SKM-1 treated with dmso at 0.1 percent for 144 hours (cell line): ENCODE results near the gene CGRRF1.

ENCODE experiments used
- DNase-seq: peaks from one replicate; lab custom pipeline; 2025; ENCODE audit not compliant: unreplicated experiment; lab: John Stamatoyannopoulos, UW

Gene CGRRF1

DNA sequence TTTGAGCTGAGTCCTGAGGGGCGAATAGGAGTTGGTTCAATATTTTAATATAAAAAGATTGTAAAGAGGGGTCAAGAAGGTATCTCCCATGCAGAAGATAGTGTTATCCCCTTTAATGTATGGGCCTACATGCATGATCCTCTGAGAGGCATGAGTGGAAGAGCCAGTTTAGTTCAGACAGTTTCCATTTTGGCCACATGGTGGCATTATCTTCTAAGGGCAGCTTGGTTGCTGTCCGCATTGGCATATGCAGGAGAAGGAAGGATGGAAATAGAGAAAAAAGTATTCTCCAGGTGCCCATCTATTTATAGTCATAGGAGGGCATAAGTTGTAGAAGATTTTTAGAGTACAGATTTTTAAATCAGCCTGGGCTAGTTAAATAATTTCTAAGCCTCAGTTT lies 62.6 kb downstream of the CGRRF1 start:
- no peak for DNase-seq

DNA sequence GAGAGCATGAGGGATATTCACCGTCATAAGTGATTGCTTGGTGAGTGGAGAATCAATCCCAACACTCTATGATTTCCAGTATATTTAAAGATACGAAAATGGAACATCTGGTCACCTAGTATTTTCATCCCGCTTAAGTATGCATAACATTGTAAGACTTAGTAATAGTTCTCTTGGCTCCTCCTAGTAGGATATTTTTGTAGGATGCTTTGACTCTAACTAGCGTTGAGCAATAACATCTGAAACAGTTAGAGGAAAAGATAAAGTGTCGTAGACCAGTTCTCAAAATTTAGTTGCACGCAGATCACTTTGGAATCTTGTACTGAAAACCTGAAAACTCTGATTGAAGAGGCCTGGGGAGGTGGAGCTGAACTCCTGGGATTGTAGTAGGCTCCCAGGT lies 64.8 kb downstream of the CGRRF1 start:
- DNase-seq: no peak

DNA sequence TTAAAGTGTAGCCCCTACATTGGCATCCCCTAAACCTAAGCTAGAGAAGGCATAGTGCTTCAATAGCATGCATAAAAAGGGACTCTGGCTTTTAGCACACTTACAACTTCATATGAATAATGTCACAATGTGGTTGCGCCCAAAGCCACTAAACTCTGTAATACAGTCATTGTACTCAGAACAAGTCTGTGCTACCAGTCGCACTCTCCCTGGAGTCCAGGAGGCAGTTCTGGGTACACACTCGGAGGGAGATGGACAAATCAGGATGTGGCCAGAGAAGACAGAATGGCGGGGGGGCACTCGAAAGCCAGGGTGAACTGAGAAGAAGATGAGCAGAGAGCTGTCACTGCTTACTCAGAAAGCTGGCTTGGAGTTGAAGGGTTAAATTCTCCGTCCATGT lies 67.8 kb downstream of the CGRRF1 start:
- DNase-seq: no peak

DNA sequence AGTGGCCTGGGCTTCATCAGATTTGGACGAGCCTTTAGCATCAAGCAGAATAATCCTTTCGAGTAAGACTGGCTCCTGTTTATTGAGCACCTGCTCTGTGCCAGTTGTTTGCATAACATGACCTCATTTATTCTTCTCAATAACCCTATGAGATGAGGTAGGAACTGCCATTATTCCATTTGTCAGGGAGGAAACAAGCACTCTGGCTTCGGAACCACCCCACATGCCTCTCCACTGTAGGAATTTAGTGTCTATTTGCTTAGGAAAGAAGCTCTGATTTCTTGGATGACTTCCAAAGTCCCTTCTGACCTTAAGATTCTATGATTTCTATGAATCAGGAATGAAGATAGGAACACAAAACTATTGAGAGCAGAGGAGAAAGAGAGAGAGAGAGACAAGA lies 68.3 kb downstream of the CGRRF1 start:
- no peak for DNase-seq

DNA sequence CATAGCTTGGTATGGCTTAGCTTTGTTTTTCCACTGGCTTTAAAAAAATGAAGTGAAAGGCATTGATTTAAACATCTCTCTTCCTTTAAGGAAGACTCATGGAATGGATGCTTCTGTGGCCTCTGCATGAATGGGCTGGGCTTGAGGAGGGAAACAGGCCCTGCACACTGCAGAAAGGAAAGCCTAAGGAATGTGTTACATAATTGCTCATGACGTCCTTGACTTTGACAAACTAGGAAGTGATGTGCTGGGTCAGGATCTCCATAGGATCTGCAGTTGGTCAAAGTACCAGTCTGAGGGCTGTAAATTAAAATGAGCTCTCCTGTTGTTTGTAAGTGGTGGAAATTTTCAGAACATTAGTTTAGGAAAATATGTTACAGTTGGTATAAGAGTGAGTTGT lies 69.9 kb downstream of the CGRRF1 start:
- DNase-seq: no peak

DNA sequence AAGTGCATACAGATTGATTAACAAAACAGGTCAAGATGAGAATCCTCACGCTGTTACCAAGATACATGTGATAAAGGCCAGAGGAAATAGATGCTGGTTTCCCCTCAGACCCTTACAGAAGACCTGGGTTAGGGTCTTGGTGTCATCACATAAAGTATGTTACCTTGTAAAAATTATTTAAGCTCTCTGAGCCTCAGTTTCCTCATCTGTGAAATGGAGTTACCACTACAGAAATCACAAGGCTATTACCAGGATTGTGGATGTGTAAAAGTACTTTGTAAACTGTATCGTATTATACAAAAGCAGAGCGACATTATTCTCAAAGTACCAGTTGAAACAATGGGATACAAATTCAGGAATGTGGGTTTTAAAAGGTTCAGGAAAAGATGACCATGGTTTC lies 71.2 kb downstream of the CGRRF1 start:
- no peak for DNase-seq

DNA sequence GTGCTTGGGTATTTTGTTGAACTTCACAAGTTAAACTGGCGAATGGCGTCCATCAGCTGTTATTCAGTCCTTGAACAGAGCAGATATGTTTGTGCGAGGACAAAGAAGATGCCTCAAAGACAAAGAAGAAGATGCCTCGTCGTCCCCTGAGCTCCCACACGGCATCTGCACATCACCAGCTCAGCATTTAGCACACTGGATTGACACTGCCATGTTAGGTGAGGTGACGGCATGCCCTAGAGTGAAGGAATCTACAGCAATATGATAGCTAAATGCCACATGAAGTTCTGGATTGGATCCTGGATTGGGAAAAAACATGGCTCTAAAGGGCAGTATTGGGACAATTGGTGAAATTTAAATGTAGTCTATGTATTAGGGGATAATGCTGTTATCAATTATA lies 72.6 kb downstream of the CGRRF1 start:
- no peak for DNase-seq

DNA sequence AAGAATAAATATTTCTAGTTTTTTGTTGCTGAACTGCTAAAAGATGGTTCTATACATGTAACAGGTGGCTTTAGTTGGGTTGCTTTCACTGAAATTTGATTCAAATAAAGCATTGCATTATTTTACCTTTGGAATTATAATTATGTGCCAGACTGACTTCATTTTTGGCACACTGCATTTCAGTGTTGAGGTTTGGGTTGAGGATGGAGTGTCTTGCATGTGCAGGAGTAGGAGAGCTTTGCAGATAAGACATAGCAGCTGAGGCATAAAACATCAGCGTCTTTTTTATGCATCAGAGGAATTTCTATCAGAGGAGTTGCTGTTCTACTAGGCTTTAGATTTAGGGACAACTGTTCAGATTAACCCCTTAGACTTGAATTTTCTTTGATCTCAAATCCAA lies 74.4 kb downstream of the CGRRF1 start:
- DNase-seq: no peak

DNA sequence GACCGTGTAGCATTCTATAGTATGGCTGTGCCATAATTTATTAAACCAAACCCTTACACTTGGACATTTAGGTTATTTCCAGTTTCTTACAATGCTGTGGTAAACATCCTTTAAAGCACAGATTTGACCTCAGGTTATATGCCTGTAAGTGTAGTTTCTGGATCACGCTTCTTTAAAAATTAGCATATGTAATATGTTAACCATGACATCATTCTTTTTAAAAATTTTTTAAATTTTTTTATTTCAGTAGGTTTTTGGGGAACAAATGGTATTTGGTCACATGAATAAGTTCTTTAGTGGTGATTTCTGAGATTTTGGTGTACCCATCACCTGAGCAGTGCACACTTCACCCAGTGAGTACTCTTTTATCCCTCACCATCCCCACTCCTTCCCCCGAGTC lies 75.5 kb downstream of the CGRRF1 start:
- no peak for DNase-seq
